GM18498 (cell line): ENCODE data around the gene HSD17B2.

Source experiments
- ATAC-seq: cut with Tn5 transposase; IDR thresholded peaks from one replicate; pipeline ENCODE4 v1.9.1; 2021; ENCODE audit warnings: mild to moderate bottlenecking, moderate library complexity; ENCODE audit not compliant: unreplicated experiment

Gene HSD17B2

DNA sequence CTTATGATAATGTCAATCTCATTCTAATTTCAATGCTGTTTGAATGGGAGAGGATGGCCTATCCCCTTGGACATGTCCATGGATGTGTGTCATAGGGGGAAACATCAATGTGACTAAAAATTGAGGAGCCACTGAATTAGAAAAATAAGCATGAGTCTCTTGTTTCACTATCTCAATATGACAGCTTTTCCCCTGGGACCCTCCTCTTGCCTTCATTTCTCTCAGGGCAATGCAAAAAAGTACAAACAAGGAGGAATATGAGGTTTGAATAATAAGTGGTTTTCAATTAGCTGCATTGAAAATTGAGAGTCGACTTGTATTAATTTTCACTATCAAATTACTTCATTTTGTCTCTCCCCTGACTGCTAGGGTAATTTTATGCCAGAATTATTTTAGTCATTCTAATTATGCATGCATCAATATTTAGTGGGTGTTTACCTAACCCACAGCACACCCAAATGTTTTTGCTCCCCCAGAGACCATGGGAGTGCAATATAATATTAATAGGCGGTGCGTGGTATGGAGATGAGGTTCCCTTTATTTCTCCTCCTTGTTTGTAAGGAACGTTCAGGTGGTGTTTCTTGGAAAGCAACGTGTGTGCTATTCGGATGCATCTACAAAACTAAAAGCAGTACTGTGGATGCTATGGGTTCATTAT, 17.0 kb upstream of the HSD17B2 start:
- ATAC-seq: no peak

DNA sequence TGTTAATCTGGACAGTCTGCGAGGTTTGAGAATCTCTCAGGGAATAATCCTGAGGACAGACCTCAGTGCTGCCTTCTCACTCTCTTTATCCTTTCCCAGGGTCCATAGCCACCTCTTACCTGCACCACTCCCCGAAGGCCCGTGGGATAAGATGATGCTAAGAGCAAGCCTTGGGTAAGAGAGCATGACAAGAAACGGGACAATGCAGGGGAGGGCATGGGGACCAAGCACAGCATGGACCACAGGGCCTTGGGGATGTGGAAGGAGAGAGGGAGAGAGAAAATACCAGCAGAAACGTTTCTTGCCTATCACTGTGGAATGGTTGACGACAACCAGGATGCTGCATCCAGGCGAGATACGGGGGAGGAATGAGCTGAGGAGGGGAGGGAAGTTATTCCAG, 15.5 kb upstream of the HSD17B2 start:
- ATAC-seq: no peak

DNA sequence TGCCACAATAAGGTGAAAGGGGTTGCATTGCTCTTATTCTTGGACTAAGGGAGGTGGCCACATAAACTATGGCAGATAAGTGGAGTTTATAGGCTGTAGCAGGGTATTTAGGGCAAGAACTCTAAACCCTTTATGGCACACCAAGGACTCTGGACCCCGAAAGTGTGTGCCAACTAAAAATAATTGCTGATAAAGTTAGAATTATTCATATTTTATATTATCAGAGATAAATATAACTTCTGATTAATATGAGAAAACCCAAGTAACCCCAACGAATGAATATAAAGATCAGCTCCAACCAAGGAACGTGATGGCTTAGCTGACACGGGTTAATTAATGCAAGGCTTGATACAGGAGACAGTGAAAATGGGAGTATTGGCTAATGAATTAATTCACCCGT, 15.0 kb upstream of the HSD17B2 start:
- no peak for ATAC-seq

DNA sequence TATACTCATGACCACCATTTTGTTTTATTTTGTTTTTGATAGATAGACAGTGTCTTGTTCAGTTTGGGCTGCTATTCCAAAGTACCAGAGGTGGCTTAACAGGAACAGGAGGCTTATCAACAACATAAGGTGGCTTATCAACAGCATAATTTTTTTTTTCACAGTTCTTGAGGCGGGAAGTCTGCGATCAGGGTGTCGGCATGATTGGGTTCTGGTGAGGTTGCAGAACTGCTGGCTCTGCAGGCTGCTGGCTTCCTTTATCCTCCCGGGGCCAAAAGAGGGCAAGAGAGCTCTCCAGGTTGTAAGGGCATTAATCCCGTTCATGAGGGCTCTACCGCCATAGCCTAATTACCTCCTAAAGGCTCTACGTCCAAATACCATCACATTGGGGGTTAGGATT, 11.8 kb upstream of the HSD17B2 start:
- ATAC-seq: no peak

DNA sequence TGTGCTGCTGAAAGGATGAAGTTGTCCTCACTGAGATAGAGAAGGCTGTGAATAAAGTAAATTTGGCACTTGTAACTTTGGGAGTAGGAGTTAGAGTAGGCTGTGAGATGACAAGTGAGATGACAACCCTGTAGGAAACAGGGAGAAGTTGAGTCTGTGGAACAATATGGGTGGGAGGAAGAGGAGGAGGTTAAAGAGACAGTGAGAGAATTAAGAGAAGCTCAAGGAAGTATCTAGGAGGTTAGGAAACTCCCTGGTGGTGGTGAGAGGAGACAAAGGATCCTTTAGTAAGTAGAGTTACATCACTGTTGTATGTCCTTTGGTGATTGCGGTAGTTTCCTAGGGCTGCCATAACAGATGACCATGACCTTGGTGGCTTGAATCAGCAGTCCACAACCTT, 10.7 kb upstream of the HSD17B2 start:
- ATAC-seq: no peak

DNA sequence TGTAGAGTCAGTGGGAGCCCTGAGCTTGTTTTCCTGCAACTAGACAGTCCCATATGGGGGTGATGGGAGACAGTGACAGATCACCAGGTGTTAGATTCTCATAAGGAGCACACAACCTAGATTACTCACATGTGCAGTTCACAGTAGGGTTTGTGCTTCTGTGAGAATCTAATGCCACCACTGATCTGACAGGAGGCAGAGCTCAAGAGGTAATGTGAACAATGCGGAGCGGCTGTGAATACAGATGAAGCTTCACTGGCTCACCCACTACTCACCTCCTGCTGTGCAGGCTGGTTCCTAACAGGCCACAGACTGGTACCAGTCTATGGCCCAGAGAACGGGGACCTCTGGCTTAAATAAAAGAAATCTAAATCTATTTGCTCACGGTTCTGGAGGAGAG, 10.2 kb upstream of the HSD17B2 start:
- ATAC-seq: no peak

DNA sequence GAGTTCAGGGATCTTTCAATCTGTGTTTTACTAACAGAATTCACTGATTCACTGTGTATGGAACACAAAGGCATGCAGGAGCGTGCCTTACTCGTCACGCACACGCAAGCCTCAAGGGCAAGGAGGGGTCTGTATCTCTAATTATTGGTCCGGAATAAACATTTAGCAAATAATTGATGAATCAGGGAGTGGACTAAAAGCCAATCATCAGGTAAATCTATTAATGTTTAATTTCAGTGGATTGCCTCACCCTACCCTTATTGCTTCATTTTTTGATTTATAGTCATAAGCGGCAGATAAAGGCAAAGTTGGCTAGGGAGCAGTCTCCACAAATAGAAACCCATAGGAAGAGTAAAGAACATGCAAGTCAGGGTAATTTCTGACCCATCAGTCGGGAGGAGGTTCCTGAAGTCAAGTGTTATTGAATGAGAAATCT, 7.4 kb upstream of the HSD17B2 start:
- no peak for ATAC-seq

DNA sequence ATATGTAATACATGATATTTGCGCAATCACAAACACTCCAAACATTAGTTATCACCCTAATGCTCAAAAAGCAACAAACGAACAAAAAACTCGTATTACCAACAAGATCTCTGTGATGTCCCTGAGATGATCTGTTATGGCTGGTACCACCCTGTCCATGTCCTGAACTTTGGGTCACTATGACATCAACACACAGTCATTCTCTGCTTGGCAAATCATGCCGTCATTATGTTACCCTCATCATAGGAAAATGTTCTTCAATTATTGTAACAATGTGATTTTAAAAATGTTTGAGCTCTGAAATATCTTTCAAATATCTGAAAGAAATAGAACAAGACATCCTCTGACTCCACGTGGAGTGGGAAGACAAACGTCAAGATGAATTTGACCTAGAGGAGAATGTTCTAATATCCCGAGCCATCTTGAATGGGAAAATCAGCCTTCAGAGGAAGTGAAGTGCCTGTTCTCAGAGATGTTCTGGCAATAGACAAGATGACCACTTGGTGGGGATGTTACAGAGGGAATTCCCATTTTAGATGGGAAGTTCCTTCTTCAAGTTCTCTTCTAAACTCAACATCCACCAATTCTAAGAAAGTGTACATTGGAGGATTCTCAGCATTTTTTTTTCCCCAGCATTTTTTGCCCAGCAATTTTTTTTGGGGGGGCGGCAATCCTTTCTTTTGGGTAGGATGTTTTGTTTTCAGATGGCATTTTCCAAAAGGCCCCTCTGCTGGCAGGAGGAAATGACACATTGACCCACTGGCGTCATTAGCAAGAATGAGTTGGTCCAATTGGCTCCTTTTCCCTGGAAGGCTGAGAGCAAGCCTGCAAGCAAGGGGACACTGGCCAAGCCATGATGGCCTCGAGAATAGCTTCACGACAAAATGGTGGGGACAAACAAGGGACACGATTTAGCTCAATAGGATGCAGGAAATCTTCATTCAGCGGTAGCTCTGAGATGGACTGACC, 3.7 kb upstream of the HSD17B2 start:
- no peak for ATAC-seq

DNA sequence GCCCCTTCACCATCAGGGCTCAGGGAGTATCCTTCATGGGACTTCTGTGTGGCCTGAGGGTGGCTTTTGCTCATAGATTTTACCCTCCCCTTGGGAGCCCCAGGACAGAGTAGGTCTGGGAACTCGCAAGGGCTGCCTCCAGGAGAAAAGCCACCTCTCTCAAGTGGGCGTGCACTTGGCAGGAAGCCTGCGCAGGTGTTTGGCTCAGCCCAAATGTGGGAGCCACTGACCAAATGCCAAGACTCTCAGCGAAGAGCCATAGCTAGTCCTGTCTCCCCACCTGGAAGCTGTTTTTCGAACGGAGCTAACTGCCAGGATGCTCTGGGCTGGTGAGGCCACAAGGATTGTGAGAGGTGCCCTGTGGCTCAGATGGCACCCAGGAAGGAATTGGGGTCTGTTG, 2.0 kb upstream of the HSD17B2 start:
- ATAC-seq: no peak

DNA sequence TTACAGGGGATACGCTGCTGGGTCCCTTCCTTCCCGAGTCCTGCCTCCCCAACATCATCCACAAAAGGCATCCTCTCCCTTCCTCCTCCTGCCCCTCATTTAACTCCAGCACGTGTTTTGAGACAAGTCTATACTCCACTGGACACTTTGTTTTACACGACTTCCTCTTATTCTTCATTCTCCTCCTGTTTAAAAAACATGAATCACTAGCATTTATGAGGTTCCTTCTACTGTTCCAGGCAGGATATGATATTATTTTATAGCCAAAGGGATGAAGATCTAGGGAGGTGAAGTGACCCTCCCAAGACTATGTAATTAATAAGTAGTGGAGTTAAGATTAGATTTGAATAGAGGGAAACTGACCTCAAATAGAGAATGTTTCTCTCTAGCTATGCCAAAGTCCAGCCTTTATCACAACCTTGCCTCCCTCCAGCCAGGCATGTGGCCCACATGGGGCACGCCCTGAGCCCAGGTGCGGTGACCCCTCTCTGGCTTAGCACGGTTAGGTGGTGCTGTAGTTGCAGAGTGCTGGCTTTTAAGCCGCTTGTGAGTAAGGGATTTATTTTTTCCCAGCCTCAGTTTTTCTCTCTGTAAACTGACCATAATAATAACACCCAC, 1.3 kb upstream of the HSD17B2 start:
- ATAC-seq: no peak

DNA sequence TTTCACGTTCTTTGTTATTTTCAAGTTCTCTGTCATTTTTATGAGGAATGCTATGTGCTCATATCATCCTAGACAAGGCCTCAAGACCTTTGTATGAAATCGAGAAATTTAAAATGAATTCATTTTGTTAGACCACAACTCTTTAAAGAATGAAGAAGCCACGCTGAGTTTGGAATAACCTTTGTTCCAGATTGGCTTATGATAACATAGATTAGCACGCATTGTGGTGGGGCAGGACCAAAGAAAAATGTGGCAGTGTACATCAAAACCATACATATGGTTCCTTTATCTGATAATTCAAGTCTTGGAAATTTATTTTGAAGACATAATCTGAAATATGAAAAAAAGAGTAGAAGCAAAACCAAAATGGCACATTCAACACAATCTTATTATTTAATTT, 2.2 kb downstream of the HSD17B2 start:
- ATAC-seq: no peak

DNA sequence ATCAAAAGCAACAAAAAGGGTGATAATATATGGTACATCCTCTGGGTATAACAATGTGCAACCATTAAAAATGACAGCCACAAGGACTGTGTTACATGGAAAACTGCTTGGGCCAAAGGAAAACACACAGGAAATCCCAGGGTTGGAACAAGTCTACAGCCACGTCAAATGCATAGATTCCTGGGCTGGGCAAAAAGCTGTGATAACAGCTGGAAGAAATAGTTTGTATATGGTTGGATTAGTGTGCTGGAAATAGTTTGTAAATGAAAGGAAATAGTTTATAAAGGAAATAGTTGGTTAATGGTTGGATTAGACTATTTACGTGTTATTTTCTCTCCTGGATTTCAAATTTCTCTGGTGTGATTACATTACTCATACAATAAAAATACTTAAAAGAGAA, 2.6 kb downstream of the HSD17B2 start:
- ATAC-seq: no peak

DNA sequence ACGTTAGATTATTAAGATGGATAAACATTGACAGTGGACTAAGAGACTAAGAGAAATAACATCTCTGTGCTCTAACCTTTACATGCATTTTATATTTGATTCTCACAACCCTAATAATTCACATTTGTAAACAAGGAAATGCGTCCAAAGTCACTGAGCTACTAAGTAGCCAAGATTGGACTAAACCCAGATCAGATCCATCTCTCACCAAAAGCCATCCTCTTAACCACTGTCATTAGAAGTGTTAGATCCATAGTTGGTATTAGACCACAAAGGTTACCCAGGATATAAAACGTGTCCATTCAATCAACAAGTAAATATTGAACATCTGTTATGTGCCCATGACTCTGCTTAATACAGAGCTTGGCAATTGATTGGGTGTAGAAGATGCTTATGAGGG, 5.2 kb downstream of the HSD17B2 start:
- ATAC-seq: no peak

DNA sequence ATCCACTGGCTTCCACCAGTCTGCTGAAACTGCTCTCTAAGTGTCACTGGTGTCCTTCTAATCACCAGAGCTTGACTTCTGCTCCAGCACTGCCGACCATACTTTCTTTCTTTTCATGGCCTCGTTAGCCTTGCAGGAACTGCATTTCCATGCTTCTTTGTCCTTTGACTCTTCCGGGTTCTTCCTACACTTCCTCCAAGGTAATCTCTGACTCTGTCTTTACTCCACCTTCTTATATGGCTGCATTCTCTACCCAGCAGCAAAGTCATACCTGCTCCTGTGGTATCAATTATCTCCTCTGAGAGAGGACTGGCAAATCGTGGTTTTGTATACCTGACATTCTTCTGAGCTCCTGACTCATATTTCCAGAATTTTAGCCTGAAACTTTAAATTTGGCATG, 6.5 kb downstream of the HSD17B2 start:
- no peak for ATAC-seq

DNA sequence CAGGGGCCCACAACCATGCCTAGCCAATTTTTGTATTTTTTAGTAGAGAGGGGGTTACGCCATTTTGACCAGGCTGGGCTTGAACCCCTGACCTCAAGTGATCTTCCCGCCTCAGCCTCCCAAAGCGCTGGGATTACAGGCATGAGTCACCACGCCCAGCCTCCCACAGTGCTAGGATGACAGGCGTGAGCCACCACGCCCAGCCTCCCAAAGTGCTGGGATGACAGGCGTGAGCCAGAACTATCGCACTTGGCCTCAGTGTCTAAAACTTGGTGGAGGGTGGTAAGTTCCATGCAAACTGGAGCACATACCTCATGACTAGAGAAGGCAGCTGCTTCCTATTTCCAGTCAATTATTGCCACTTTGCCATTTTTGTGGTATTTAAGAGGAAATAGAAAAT, 7.1 kb downstream of the HSD17B2 start:
- no peak for ATAC-seq

DNA sequence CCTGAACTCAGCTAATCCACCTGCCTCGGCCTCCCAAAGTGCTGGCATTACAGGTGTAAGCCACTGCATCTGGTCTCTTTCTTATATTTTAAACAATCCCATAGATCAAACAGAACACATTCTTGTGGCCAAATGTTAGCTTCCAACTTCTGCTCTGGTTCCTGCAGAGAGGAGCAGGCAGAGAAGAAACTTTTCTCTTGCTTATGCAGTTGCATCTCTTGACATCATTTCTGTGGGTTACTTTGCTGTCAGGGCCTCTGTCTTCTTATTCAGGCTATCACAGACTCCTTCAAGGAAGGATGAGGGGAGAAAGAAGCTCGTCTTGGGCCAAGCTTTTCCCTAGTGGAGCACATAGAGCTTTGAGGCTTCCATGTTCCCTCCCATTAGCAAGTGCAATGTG, 7.8 kb downstream of the HSD17B2 start:
- no peak for ATAC-seq

DNA sequence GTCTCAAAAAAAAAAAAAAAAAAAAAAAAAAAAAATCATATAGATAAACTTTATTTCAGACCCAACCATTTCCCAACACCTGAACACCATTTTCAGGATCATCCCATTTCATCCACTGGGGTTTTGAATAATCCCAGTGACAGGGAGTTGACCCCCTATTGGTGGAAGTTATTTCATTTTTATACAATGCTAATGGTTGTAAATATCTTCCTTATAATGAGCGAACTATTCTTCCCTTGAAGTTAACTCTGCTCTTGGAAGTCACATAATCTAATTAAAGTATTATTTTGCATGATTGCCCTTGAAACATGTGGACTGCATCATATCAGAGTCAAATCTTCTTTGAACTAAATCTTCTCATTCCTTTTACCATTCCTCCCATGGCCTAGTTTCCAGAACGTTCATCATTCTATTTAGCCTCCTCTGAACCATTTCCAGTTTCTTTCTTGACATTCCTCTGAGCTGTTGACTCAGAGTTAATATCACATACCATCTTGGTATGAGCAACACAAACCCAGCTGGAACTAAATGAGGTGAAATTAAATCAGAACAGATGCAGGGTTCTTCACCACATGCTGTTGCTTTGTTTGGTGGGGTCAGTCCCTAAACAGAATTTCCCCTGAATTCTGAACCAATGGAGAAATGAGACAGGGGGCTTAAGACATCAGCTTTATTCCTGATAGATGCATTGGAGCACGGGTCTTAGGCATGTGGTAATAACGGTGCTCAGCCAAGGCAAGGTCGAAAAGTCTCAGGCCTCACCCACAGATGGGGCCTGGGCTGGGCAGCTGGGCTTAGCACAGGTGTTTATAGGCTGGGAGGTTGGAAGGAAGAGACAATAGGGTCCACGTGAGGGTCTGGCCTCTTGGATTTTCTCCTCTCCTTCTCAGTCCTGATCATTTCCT, 8.9 kb downstream of the HSD17B2 start:
- ATAC-seq: no peak

DNA sequence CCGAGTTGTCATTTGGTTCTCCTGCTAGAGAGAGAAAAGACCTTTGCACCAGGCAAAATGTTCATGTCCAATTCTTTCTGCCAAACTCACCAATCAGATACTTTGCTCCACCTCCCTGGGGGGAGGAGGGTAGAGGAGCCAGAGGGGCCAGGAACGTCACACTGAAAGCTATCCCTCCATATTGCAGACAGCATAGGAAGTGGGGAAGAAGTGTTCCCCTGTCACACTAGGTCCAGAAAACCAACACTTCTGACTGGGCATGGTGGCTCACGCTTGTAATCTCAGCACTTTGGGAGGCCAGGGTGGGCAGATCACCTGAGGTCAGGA, 9.5 kb downstream of the HSD17B2 start:
- no peak for ATAC-seq

DNA sequence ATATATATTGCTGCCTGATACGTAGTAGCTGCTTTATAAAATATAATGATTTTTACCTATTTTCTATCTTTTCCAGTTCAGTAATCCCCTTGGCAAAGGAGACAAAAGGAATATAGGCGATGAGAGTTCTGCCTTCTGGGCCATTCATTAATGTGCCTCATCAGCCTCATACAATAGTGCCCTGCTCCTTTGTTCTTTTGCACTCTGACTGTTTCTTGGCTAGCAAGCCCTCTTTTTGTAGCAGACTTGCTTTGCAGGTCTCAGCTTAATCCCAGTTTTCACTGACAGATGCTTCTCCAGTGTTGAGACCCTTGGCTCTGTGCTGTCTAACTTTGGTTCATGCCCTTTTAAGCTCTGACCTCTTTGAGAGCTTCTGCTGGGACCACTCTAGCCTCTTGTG, 10.4 kb downstream of the HSD17B2 start:
- ATAC-seq: no peak

DNA sequence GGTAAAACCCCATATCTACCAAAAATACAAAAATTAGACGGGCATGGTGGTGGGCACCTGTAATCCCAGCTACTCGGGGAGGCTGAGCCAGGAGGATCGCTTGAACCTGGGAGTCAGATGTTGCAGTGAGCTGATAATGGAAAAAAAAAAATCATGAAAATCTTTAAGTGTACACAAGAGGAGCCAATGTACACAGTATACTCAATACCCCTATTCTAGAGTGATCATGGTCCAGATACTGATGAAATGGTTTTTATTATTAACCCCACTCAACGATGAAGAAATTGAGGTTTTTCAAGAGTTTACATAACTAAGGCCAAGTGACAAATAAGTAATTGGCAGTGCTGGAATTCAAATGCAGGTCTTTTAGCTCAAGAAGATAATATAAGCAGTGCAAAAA, 11.5 kb downstream of the HSD17B2 start:
- no peak for ATAC-seq

DNA sequence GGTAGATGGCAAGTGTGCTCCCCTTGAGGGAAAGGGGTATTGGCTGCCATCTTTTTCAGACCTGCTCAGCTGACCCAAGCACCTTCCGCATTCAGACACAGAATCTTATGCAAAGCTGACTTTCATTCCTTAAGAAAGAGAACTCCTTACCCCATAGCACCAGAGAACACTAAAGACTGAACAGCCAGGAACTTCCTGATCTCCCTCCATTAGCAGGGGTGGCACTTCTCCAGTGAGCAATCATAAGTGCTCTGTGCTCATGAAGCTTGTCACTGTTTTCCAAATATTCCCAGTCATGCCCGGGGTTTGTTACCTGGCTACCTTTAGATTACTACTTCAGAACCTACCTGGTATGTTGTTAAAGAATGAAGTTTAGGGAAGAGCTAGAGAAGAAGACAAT, 11.9 kb downstream of the HSD17B2 start:
- no peak for ATAC-seq
